ENCODE results near the gene LRPAP1. TPM values are rescaled to one million over a fixed set of nuclear protein-coding genes. Genes with fewer than 3 reads are reported as not detected.

The LRPAP1 gene
- total RNA-seq, 1 donor from 2014 or later, result 120 TPM

- DNase-seq, result no peak
Observed at GRCh38 chr4:3499710-3500109, 32.5 kb downstream of the LRPAP1 start.

GRCh38 chr4:3498901-3499510, 33.2 kb downstream of the LRPAP1 start:
- no peak for DNase-seq

- DNase-seq, result no peak
Observed at GRCh38 chr4:3498407-3498806, 33.8 kb downstream of the LRPAP1 start.

GRCh38 chr4:3497523-3498389, 34.5 kb downstream of the LRPAP1 start:
- no peak for DNase-seq

- no peak for DNase-seq
Observed at GRCh38 chr4:3497095-3497494, 35.1 kb downstream of the LRPAP1 start.

GRCh38 chr4:3496021-3496420, 36.2 kb downstream of the LRPAP1 start:
- no peak for DNase-seq

- no peak for DNase-seq
Observed at GRCh38 chr4:3495204-3495975, 36.8 kb downstream of the LRPAP1 start.

- DNase-seq, result no peak
Observed at GRCh38 chr4:3494462-3494871, 37.8 kb downstream of the LRPAP1 start.

- no peak for DNase-seq
Observed at GRCh38 chr4:3493720-3494461, 38.3 kb downstream of the LRPAP1 start.

GRCh38 chr4:3492741-3493719, 39.2 kb downstream of the LRPAP1 start:
- DNase-seq, result no peak

GRCh38 chr4:3491681-3492405, 40.4 kb downstream of the LRPAP1 start:
- DNase-seq, result no peak

GRCh38 chr4:3489451-3489962, 42.7 kb downstream of the LRPAP1 start:
- no peak for DNase-seq

- DNase-seq, result no peak
Observed at GRCh38 chr4:3488820-3489219, 43.4 kb downstream of the LRPAP1 start.

- DNase-seq, result no peak
Observed at GRCh38 chr4:3487861-3488260, 44.4 kb downstream of the LRPAP1 start.

GRCh38 chr4:3486541-3487540, 45.4 kb downstream of the LRPAP1 start:
- no peak for DNase-seq

- DNase-seq, result no peak
Observed at GRCh38 chr4:3485886-3486540, 46.2 kb downstream of the LRPAP1 start.

- no peak for DNase-seq
Observed at GRCh38 chr4:3485011-3485791, 47.0 kb downstream of the LRPAP1 start.

All from dermis blood vessel endothelial cell (primary cell).